B cell (primary cell): ENCODE measurements around the gene ZBTB46.

Experiments used
- EZH2 ChIP-seq: IDR thresholded peaks from 2 replicates; pipeline ENCODE4 v1.6.1; 2012; ENCODE audit warnings: borderline replicate concordance, low read depth, mild to moderate bottlenecking, moderate library complexity, low read length; ENCODE audit not compliant: insufficient read depth, poor library complexity, severe bottlenecking
- TF ChIP-seq, protein P1 (sequence below): fragments of 200-600 bp; IDR thresholded peaks from one replicate; pipeline ENCODE4 v1.8.0; 2022; ENCODE audit warnings: antibody characterized with exemption, mild to moderate bottlenecking

DNA sequence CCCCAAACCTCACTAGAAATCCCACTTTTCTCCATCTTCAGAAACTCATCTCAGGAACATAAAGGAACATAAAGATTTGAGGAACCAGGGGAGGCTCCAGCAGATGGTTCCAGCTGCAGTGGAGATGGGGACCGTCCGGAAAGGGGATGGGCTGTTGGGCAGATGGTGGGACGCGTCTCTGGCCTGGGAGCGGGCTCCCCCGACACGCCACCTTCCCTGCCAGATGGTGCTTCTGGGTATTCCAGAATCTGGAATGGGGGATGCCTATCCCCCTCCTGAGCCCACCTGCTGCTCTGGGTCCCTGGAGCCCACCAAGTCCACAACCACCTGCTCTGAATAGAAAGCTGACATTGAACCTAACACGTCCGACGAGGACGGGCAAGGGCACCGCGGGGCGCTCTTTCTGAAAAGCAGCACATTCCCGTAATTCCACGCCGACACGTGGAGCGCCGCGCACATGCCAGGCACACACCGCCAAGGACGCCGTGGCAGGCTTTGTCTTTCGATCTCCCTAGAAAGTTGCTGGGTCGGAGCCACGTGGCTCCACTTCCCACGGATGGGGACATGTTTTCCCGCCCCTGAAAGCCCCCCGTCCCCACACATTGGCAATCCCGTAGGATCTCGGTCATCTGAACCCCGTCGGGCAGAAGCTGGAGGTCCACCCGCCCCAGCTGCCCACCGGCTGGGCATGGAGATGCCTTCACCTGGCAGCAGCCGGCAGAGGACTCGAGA is 64.2 kb downstream of the ZBTB46 start:
- TF ChIP-seq, protein P1, sequence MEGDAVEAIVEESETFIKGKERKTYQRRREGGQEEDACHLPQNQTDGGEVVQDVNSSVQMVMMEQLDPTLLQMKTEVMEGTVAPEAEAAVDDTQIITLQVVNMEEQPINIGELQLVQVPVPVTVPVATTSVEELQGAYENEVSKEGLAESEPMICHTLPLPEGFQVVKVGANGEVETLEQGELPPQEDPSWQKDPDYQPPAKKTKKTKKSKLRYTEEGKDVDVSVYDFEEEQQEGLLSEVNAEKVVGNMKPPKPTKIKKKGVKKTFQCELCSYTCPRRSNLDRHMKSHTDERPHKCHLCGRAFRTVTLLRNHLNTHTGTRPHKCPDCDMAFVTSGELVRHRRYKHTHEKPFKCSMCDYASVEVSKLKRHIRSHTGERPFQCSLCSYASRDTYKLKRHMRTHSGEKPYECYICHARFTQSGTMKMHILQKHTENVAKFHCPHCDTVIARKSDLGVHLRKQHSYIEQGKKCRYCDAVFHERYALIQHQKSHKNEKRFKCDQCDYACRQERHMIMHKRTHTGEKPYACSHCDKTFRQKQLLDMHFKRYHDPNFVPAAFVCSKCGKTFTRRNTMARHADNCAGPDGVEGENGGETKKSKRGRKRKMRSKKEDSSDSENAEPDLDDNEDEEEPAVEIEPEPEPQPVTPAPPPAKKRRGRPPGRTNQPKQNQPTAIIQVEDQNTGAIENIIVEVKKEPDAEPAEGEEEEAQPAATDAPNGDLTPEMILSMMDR: no peak
- no peak for TF ChIP-seq EZH2
